GM18511 (cell line): ENCODE measurements around the gene PPP1R13B.
A peak's percentile ranks its signal among the peaks of the same experiment; 100 is the strongest.
"Not testable (repeated sequence)": the region's sequence is repeated elsewhere in the genome, so short reads cannot be mapped to it uniquely, and the experiment has no call there.

Experiments
- ATAC-seq: cut with Tn5 transposase; IDR thresholded peaks from one replicate; pipeline ENCODE4 v1.9.1; 2021; ENCODE audit warnings: mild to moderate bottlenecking, moderate library complexity; ENCODE audit not compliant: unreplicated experiment

The PPP1R13B gene, protein sequence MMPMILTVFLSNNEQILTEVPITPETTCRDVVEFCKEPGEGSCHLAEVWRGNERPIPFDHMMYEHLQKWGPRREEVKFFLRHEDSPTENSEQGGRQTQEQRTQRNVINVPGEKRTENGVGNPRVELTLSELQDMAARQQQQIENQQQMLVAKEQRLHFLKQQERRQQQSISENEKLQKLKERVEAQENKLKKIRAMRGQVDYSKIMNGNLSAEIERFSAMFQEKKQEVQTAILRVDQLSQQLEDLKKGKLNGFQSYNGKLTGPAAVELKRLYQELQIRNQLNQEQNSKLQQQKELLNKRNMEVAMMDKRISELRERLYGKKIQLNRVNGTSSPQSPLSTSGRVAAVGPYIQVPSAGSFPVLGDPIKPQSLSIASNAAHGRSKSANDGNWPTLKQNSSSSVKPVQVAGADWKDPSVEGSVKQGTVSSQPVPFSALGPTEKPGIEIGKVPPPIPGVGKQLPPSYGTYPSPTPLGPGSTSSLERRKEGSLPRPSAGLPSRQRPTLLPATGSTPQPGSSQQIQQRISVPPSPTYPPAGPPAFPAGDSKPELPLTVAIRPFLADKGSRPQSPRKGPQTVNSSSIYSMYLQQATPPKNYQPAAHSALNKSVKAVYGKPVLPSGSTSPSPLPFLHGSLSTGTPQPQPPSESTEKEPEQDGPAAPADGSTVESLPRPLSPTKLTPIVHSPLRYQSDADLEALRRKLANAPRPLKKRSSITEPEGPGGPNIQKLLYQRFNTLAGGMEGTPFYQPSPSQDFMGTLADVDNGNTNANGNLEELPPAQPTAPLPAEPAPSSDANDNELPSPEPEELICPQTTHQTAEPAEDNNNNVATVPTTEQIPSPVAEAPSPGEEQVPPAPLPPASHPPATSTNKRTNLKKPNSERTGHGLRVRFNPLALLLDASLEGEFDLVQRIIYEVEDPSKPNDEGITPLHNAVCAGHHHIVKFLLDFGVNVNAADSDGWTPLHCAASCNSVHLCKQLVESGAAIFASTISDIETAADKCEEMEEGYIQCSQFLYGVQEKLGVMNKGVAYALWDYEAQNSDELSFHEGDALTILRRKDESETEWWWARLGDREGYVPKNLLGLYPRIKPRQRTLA

DNA sequence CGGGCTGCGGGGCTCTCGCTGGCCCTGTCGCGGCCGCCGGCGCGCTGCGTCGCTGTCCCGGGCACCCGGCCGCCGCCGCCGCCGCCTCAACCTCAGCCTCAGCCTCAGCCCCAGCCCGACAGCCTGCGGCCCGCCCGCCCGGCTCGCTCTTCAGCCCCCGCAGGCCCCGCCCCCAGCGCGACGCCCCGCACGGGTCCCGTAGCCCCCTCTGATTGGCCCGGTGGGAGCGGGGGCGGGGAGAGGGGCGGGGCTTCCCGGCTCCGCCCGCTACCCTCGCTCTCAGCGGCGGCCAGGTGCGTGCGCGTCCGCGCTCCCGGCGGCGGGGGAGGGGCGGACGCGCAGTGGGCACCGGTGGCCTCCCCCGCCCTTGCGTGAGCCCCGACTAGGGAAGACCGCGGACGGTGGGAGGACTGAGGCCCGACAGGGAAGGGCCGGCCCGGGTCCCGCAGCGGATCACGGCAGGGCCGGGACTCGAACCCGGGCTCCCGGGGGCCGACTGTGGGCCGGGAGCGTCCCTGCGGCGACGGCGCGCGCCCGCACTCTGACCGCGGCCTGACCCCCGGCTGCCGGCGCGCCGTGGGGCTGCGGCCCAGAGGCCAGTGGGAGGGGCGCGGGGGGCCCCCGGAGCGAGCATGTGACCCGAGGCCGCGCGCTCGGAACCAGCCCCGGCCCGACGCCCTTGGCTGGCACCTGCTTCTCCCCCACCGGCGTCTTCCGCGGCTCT is at the start of gene PPP1R13B:
Gene PPP1R13B (minus strand): TSS at position 125 of the 724 bp plus-strand sequence. CDS start 268 bp downstream, outside the sequence.
- peak; percentile 90 for ATAC-seq

DNA sequence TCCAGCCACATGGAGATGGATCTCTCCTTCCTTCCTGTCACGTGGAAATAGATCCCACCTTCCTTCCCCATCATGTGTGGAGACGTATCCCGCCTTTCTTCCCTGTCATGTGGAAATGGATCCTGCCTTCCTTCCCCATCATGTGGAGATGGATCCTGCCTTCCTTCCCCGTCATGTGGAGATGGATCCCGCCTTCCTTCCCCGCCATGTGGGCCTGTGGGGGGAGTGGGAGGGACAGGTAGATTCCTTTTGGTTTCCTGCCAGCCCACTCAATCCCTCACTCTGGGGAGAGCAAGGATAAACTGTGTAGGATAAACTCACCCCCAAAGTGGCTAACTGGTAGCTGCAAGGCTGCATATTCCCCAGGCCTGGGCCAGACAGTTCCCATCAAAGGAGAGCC is 49.2 kb upstream of the PPP1R13B start:
- no peak for ATAC-seq

DNA sequence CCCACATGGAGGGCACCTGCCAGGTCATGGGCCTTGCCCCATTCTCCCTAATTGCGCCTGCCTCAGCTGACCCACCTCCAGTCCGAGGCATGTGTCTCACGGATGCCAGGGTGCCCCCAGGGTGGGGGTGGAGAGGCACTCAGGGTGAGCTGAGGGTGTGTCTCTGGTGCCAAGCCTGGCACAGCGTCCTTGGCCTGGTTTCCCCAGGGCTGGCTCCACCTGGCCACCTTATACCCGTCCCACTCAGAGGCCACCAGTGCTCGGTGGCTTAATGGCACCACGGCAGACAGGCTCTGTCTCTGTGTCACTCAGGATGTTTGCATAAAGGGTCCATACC is 47.3 kb upstream of the PPP1R13B start:
- ATAC-seq: no peak

DNA sequence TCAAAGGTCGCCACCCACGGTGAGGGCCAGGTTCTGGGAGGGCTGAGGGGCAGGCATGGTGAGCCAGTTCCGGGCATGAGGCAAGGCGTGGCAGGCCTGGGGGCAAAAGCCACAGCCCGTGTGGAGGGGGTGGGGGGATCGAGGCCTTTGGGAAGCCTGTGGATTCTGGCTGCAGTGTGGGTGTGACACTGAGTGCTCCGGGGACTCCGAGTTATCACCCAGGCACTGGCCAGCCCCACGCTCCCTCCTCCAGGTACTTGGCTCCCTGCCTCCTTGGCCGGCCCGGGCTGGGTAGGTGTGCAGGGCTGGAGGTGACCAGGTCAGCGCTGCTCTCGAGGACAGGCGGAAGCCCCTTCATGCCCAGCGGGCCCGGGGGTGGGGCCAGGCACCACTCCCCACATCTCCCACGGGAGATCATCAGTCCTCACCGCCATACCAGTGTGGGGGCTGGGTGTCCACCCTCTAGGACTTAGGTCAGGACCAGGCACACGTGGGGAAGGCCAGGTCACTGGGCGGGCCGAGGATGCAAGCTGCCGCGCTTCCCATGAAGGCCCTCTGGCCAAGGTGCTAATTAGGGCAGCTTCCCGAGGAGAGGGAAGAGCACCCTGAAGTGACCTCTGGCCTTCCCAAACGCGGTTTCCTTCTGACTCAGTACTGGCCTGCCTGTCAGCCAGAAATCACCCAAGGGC is 46.8 kb upstream of the PPP1R13B start:
- no peak for ATAC-seq

DNA sequence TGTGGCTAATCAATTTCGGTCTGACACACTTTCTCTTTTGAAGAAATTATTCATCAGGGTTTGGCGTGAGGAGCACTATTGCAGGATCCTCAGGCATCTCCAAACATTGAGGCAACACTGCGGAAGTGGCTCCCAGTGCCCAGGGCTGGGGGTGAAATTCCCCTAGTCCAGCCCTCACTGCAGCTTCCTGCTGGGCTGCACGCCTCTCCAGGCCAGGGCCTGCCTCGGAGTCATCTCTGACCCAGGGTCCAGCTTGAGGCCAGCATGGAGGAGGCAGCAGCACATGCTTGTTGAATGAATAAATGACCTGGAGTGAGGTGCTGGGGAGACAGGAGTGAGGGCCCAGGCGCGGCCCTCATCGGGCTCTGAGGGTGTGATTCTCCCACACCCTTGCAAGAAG is 44.9 kb upstream of the PPP1R13B start:
- no peak for ATAC-seq

DNA sequence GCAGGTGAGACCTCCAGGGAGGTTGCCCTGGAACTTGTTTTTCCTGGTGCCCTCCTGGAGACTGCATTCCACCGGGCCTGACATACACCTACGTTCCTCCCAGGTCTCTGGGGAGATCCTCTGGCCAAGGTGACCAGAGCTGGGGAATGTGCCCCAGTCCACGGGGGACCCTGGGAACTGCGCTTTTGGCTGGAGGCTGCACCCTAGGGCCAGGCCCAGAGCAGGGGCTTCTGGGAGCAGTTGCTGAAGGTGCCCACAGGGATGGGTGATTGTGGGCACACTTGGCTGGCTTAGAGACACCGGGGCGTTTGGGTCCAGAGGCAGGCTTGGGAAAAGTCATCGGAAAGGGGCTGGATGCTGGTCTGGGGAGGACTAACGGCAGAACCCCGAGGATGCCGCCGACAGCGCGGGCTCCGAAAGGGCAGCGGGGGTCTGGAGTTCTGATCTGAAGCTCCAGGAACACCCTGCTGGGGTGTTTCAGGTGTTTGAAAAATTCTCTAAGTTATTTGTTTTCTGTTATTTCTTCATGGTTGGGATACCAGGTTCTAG is 44.4 kb upstream of the PPP1R13B start:
- ATAC-seq: no peak

DNA sequence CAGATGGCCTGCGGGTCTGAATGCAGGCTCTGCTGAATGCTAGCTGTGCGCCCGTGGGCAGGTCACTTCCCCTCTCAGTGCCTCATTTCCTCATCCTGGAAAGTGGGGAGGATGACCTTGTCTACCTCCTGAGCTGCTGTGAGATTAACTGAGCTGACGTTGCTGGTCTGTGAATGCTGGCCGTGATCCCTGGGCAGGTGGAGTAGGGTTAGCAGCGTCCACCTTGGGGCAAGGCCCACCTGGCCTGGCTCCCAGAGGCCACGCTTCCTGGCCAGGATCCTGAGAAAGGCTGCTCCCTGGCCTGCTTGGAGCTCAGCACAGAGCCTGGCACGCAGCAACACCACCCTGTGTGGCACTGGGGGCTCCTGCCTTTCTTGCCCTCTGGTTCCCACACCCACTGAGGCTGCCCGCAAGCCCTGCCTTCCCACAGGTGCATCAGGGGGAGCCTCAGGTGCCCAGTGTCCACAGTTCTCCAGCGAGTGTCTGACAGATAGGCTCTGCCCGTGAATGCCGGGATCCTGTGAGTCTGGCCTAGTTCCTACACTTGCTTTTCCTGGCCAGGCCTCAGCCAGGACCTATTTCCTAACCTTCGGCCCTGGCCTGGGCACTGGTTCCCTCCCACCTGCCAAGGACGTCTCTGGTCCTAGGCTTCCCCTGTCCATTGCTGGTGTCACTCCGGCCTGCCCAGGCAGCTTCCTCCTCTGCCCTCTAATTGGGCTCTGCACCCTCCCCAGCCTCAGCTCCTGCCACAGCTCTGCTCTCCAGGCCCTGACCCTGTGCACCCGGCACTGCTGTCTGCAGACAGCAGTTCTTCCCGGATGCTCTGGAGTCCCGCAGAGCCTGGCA is 43.7 kb upstream of the PPP1R13B start:
- ATAC-seq: no peak

DNA sequence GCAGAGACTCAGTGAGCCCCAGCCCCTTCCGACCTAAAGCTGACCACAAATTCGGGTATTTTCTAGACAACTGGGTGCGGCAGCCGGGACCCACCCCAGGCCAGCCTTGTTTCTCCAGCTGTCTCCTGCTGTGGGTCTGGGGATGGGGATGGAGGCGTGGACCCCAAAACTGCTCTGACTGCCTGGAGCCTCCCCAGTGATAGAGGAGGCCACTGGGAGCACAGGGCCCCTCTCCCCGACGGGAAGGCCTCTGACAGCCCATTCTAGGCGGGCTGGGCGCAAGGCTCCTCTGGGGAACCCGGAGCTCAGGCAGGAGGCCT is 42.6 kb upstream of the PPP1R13B start:
- no peak for ATAC-seq

DNA sequence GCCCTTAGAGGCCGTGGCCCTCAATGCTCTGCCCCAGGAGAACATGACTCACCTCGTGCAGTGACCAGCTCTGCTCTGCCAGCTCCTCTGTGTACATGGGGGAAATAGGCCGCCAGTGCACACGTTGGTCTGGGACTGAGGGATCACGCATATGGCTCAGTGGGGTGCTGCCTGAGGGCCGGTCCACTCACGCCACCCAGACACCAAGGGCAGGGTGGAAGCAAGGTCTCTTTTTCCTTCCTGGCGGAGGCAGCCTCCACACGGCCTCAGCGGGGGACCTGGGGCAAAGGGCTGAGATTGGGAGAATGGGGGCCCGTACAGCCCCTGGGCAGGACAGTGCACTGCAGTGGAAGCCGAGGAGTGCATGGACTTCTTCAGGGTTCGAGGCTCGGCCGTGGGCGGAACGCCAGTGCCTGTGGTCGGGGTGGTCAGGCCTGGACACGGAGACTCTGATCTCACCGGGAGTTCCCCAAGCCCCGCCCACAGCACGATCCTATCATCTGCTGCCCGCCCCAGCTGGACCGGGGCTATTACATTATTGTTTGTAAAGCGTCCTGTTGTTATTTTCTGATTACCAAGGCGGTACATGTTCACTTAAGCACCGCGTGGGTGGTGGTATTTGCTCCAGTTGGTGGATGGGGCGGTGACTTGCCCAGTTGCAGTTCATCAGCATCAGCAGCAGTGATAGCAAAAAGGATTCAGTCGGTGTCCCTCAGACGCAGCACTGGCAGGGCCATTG is 42.1 kb upstream of the PPP1R13B start:
- no peak for ATAC-seq

DNA sequence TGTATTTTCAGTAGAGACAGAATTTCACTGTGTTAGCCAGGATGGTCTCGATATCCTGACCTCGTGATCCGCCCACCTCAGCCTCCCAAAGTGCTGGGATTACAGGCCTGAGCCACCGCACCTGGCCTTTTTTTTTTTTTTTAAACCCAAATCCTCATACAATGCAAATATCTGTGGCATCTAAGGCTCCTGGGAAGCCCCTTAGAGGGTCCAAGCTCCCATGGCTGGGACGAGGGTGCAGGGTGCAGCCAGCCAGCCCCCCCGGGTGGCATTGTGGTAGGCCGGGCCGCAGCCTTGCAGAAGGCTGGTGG is 41.6 kb upstream of the PPP1R13B start:
- ATAC-seq: not testable (repeated sequence)

DNA sequence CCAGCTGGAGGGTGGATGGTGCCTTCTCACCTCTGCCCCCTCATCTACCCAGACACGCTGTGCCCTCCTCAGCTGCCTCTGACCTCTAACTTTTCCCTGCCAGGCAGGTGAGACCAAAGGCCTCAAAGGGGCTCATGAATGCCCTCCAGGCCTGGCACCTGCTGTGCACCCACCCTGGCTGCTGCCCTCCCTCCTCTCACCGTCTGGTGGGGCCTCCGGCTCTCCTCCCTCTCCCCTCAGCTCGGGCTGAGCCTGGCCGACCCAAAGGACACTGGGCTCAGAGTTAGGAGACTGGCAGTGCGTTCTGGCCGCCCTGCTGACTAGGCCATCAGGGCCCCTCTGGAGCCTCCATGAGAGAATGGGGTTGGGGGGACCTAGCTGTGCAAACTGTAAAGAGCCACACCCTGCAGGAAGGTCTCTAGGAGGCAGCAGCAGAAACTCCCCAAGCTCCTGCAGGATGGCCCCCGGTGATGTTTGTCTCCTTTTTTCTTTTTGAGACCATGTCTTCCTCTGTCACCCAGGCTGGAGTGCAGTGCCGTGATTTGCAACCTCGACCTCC is 40.3 kb upstream of the PPP1R13B start:
- ATAC-seq: no peak

DNA sequence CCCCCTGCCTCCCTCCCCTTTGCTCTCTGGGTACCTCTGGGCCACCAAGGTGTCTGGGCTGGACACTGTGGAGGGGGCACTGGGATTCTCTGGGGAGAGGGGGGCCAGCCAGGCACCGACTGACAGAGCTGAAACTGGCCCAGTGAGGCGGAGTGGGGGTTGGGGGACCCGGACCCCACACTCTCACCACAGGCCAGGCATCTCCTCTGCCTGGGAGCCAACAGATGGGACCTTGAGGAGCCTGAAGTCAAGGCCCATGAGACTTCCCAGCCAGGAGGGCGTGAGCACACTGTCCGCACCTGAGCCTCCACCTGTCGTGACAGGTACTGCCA is 39.8 kb upstream of the PPP1R13B start:
- ATAC-seq: no peak

DNA sequence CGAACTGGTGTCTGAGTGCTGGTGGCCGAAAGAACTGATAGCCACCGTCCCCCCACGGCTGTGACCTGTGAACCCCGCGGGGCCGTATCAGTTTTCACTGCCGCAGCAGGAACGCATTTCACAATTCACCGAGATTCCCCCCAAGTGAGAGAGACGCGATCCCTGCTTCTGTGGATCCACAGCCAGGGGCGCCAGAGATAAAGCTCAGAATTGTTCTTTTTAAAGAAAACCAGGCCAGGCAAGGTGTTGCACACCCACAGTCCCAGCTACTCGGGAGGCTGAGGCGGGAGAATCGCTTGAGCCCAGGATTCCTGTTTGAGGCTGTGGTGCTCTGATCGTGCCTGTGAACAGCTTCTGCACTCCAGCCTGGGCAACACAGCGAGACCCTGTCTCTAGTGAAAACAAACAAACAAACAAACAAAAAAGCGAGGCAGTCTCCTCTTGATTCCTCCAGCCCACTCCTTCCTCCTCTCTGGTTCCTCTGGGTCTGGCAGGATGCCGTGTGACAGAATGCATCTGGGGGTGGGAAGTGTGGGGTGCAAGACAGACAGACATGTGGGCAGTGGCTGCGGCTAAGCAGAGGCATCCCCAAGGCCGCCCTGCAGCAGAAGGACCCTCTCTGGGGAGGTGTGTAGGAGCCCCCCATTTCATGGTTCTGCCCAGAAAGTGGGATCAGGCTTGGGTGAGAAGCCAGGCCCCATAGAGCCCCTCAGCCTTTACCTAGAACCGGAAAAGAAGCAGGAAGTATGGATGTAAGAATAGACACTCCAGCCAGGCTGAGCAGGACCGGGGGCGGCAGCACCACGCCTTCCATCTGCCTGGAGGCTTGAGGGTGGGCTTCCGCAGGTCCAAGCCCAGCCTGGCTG is 39.2 kb upstream of the PPP1R13B start:
- no peak for ATAC-seq

DNA sequence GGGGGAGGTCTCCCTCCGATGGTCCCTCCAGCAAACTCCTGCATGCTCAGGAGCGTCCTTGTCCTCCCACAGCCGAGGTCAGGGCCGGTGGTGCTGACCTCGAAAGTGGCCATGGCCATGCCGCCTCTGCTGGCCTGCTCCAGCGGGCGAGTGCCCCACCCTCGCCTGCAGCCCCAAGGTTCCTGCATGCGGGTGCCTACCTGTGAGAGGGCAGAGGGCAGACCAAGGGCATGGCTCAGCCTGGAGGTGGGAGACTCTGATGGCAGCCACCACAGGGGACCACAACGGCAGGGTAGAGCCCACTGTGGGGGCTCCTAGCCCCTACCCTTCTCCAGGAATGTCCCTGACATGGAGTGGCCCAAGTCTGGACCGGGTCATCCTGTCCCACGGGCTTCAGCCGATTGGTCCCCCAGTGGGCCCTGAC is 38.1 kb upstream of the PPP1R13B start:
- ATAC-seq: no peak

DNA sequence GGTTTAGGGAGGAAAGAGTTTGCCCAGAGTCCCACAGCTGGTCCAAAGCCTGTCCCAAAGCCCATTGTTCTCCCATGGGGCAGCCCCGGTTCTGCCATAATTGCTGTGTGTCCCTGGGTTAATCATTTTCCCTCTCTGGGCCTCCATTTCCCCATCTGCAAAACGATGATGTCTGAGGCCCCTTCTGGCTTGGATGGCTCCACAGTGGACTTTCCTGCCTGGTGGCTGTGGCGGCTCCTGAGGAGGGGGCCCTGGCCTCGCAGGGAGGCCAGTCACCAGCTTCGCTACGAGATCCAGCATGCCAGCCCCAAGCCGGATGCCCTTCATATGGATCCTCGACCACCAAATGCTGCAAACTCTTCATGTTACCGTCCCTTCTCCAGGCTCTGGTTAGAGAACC is 37.5 kb upstream of the PPP1R13B start:
- no peak for ATAC-seq

DNA sequence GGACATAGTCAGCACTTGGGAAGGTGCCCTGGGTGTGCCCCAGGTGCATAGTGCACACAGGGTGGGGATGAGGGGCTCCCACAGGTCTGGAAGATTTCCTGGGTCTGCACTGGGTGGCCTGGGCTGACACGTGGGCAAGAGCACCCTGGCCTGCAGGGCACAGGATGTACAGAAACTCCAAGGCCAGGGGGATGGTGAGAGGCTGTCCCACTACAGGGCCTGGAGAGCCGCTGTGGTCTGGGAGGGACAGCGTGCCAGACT is 35.8 kb upstream of the PPP1R13B start:
- no peak for ATAC-seq

DNA sequence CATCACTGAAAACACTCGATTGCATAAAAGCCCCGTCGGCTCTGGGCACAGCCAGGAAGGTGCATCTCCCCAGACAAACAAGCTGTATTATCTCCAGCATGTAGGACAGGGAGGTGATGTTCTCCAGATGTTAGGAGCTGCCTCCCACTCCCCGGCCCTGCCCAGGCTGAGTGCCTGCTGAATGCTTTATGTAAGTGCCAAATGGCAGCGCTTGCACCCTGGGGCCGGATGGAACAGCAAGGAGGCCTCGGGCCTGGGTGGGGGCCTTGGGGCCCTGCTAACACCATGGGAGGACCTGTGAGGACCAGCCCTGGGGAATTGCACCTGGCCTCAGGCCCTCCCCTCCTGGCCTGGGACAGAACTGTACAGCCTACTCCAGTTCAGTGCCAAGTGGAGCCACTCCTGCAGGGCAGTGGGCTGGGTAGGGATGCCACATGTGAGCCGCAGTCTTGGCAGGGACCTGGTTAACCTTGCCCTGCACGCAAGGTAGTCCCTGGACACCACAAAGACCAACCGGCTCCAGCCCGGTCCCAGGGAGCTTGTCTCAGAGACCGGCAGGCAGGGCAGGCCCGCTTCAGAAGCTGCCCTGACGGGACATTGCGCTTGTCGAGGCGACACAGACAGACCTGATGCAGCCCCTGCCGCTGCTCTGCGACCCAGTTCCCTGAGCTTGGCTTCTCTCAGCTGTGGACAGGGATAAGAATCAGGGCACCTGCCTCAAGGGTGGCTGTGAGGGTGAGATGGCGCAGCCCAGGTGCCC is 35.3 kb upstream of the PPP1R13B start:
- no peak for ATAC-seq
